ENCODE results near the gene SEPHS1. TPM values are rescaled to one million over a fixed set of nuclear protein-coding genes. Genes with fewer than 3 reads are reported as not detected.

The SEPHS1 gene
- total RNA-seq, 2 donors from 2014 or later: 29.7 to 30.7 TPM

DNA sequence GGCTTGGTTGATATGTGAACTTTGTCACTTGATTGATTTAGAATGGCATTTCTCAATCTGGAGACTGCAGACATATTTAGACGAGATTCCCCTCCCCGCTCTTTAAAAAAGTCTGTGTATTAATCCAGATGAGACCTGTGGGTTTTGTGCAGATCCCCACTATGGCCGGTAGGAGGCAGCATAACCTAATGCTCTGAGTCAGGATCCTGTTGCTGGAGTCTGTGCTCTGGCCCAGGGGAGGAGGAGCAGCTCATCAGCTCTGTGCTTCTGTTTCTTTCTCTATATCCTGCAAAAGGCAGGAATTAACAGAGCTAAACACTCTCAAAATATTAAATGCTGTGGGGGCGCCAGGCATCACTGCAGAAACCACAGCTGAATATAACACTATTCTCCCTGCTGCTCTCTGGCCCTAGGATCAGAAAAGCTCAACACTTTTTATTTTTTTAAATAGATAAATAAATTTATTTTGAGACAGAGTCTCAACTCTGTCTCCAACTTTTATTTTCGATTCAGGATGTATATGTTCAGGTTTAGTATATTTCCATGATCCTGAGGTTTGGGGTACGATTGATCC lies 23.9 kb upstream of the SEPHS1 start:
- DNase-seq (ENCODE audit: low spot score): peak; percentile 80
- intact Hi-C loops (cut with DNase I): no loop called here

GRCh38 chr10:13366891-13367290 lies 18.8 kb upstream of the SEPHS1 start:
- intact Hi-C loops (cut with DNase I): no loop called here
- peak; percentile 19 for DNase-seq (ENCODE audit: low spot score)

- intact Hi-C loops (cut with DNase I): no loop called here
- DNase-seq (ENCODE audit: low spot score): peak; percentile 48
Observed at GRCh38 chr10:13365831-13366230, 17.7 kb upstream of the SEPHS1 start.

- intact Hi-C loops (cut with DNase I): no loop called here
- DNase-seq (ENCODE audit: low spot score): peak; percentile 5
Observed at GRCh38 chr10:13365243-13365642, 17.1 kb upstream of the SEPHS1 start.

- peak; percentile 5 for DNase-seq (ENCODE audit: low spot score)
- intact Hi-C loops (cut with DNase I): no loop called here
Observed at GRCh38 chr10:13360587-13360986, 12.5 kb upstream of the SEPHS1 start.

GRCh38 chr10:13356392-13356791 lies 8.3 kb upstream of the SEPHS1 start:
- DNase-seq (ENCODE audit: low spot score): peak; percentile 4
- intact Hi-C loops (cut with DNase I): no loop called here

DNA sequence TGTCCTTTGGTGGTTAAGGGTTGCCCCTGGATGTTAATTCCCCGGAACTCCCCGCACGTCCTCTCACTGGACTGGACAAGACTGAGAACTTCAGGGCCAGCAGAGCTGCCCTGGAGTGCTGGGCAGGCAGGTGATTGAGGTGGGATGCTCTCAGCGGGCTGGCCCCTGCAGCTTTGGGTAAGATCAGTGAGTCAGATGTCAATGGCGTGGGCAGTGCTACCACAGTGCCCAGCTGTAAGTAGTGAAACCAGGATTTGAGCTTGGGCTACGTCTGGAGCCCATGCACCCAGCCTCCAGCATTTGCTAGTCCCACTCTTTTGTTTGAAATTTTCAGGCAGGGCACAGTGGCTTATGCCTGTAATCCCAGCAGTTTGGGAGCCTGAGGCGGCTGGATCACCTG lies 6.7 kb upstream of the SEPHS1 start:
- intact Hi-C loops (cut with DNase I): no loop called here
- DNase-seq (ENCODE audit: low spot score): peak; percentile 62

- DNase-seq (ENCODE audit: low spot score): peak; percentile 20
- intact Hi-C loops (cut with DNase I): no loop called here
Observed at GRCh38 chr10:13352519-13352918, 4.4 kb upstream of the SEPHS1 start.

- intact Hi-C loops (cut with DNase I): no loop called here
- DNase-seq (ENCODE audit: low spot score): peak; percentile 32
Observed at GRCh38 chr10:13351340-13351915, 3.3 kb upstream of the SEPHS1 start.

- intact Hi-C loops (cut with DNase I): no loop called here
- DNase-seq (ENCODE audit: low spot score): peak; percentile 87
Observed at GRCh38 chr10:13349463-13350274, 1.6 kb upstream of the SEPHS1 start.

DNA sequence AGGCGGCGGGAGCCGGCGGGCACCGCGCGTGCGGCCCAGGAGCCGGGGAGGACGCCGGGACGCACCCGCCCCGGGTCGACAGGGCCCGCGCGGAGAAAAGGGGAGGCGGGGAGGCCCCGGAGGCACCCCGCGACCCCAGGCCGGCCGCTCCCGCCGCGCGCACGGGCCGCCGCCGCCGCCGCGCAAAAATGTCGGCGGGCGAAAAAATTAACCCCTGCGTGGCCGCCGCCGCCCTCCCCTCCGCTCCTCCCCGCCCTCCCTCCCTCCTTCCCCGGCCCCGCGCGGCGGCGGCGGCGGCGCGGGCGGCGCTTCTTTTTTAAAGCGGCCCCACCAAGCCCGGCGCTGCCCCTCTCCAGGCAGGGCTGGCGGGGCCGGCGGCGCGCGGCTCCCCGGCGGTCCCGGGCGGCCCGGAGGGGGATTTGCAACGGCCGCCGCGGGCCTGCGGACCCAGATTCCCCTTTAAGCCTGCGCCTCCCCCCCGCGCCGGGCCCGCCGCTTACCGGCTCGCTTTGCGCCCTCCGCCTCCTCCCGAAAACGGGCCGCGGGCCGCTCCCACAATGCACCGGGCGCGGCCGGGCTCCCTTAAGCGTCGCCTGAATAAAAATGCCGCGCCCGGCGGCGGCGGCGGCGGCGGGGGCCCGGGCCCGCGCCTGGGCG lies 465 bp downstream of the SEPHS1 start:
- intact Hi-C loops (cut with DNase I): no loop called here
- DNase-seq (ENCODE audit: low spot score): peak; percentile 96

- no peak for DNase-seq (ENCODE audit: low spot score)
- intact Hi-C loops (cut with DNase I): no loop called here
Observed at GRCh38 chr10:13347043-13347499, 1.0 kb downstream of the SEPHS1 start.

DNA sequence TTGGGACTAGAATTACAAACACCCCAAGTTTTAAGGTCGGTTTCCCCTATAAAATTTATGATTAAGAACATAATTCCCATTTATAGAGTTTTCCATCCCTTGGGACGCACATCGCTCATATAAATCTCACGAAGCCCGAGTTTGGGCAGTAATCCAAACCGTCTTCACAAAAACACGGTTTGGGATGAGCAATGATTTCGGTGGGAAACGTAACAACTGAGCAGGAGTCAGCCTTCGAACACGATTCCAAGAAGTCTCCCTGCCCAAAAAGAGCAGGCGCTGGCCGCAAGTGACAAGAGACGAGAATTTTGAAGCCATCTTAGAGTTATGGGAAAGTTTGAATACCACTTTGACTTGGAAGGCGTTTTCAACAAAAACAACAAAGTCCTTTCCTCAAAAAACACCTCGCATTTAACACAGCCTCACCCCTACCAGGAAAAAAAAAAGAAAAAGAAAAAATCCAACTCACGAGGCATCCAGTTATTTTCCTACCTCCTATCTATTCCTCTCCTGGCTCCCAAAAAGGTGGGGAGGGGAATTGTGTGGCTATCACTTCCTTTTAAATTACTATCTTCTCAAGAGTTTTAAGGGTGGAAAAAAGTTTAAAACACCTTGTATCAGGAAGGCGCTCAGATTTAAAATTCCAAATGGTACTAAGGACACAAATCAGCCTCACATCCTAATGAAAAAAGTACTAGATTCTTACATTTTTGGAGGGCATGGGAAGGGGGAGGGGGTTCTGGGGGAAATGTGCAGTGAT lies 1.6 kb downstream of the SEPHS1 start:
- peak; percentile 61 for DNase-seq (ENCODE audit: low spot score)
- intact Hi-C loops (cut with DNase I): no loop called here

GRCh38 chr10:13340626-13341376 lies 7.3 kb downstream of the SEPHS1 start:
- peak; percentile 24 for DNase-seq (ENCODE audit: low spot score)
- intact Hi-C loops (cut with DNase I): no loop called here

DNA sequence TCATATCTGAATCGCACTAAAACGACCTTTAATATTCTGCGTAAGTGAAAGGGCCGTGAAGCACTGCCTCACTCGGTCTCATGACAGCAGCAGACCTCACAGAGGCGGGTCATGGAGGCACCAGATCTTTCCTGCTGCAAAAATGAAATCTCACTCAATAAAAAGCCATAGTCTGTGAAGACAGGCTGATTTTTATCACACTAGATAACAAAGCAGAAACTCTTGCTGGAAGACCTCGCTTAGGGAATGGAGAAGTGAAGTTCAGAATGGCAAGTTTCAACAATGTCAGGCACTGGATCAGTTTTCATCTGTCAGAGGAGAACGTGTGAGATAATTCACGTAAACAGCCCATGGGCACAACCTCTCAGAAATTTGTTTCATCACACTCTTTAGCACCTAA lies 8.0 kb downstream of the SEPHS1 start:
- intact Hi-C loops (cut with DNase I): no loop called here
- peak; percentile 34 for DNase-seq (ENCODE audit: low spot score)

DNA sequence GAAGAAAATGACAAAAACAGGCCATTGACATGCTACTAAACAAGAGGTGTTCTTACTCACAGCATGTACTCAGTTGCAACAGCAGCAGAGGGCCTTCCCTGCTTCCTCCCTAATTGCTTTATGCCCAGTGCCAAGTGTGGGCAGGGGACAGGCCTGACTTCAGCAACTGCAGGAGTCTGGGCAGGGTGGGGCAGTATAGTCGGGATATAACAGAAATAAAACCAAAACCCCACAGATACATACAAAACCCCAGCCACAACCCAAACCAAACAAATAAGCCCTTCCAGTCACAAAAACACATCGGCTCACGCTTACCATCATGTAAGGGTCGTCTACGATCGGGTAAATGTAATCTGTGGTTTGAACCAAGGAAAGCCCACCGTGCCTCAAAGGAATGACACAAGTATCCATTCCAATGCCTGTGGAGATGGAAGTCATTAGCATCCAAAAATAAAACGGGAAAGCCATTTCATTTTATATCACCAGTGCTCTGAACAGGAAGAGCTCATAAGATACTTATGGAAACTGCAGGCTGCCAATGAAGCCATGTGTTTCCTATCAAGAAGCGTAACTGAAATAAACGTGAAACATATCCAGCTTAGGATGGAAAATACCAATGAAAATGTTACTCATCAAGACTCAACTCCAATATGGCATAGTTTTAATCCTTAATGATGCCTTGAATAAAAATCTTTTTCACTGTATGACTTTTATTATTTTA lies 9.5 kb downstream of the SEPHS1 start:
- intact Hi-C loops (cut with DNase I): no loop called here

GRCh38 chr10:13337827-13338196 lies 10.3 kb downstream of the SEPHS1 start:
- intact Hi-C loops (cut with DNase I): no loop called here
- DNase-seq (ENCODE audit: low spot score): no peak

More for the DNA sequence above, 9.5 kb downstream of the SEPHS1 start:
- DNase-seq (ENCODE audit: low spot score): peak; percentile 23
